ENCODE results near the gene FGF3.

FGF3 gene

GRCh38 chr11:69854713-69855112, 35.5 kb upstream of the FGF3 start:
- intact Hi-C loops (cut with DNase I): no loop called here
- no peak for DNase-seq

GRCh38 chr11:69852056-69852455, 32.8 kb upstream of the FGF3 start:
- DNase-seq: no peak
- intact Hi-C loops (cut with DNase I): no loop called here

GRCh38 chr11:69848201-69848600, 29.0 kb upstream of the FGF3 start:
- intact Hi-C loops (cut with DNase I): no loop called here

GRCh38 chr11:69844396-69844795, 25.2 kb upstream of the FGF3 start:
- intact Hi-C loops (cut with DNase I): no loop called here
- no peak for DNase-seq

More at GRCh38 chr11:69848201-69848600, 29.0 kb upstream of the FGF3 start:
- no peak for DNase-seq

- intact Hi-C loops (cut with DNase I): no loop called here
- DNase-seq: peak in 3 of 42 donors; percentile 6 to 10 (median 10)
Observed at GRCh38 chr11:69843529-69843921, 24.3 kb upstream of the FGF3 start.

GRCh38 chr11:69842746-69843528, 23.7 kb upstream of the FGF3 start:
- intact Hi-C loops (cut with DNase I): no loop called here
- peak in 3 of 42 donors; percentile 7 to 17 (median 14) for DNase-seq

- peak in 4 of 42 donors; percentile 9 to 31 (median 15) for DNase-seq
- intact Hi-C loops (cut with DNase I): no loop called here
Observed at GRCh38 chr11:69841859-69842698, 22.9 kb upstream of the FGF3 start.

- intact Hi-C loops (cut with DNase I): no loop called here
- peak in 2 of 42 donors; percentile 2 to 7 for DNase-seq
Observed at GRCh38 chr11:69841170-69841858, 22.1 kb upstream of the FGF3 start.

- intact Hi-C loops (cut with DNase I): no loop called here
- DNase-seq: peak in 7 of 42 donors; percentile 7 to 25 (median 15)
Observed at GRCh38 chr11:69840371-69841169, 21.4 kb upstream of the FGF3 start.

GRCh38 chr11:69839516-69839915, 20.3 kb upstream of the FGF3 start:
- intact Hi-C loops (cut with DNase I): no loop called here
- peak in 4 of 42 donors; percentile 5 to 24 (median 16) for DNase-seq

GRCh38 chr11:69837791-69838190, 18.6 kb upstream of the FGF3 start:
- peak in 2 of 42 donors; percentile 3 for DNase-seq
- intact Hi-C loops (cut with DNase I): no loop called here

GRCh38 chr11:69836401-69836800, 17.2 kb upstream of the FGF3 start:
- intact Hi-C loops (cut with DNase I): no loop called here
- peak in 4 of 42 donors; percentile 4 to 16 (median 5) for DNase-seq

- peak in 7 of 42 donors; percentile 0 to 38 (median 5) for DNase-seq
Observed at GRCh38 chr11:69834811-69835800, 15.9 kb upstream of the FGF3 start.

GRCh38 chr11:69834251-69834650, 15.0 kb upstream of the FGF3 start:
- peak in 7 of 42 donors; percentile 3 to 34 (median 9) for DNase-seq
- intact Hi-C loops (cut with DNase I): no loop called here

More at GRCh38 chr11:69834811-69835800, 15.9 kb upstream of the FGF3 start:
- intact Hi-C loops (cut with DNase I): no loop called here

GRCh38 chr11:69832561-69833413, 13.6 kb upstream of the FGF3 start:
- intact Hi-C loops (cut with DNase I): no loop called here

GRCh38 chr11:69831985-69832384, 12.8 kb upstream of the FGF3 start:
- peak in 1 of 42 donors; percentile 7 for DNase-seq
- intact Hi-C loops (cut with DNase I): no loop called here

More at GRCh38 chr11:69832561-69833413, 13.6 kb upstream of the FGF3 start:
- DNase-seq: peak in 5 of 42 donors; percentile 7 to 25 (median 16)
